Neural progenitor cell (in vitro differentiated cells): ENCODE data around the gene TRPC4. TPM values are rescaled to one million over a fixed set of nuclear protein-coding genes. Genes with fewer than 3 reads are reported as not detected.

Source experiments
- DNase-seq: peaks from one replicate; pipeline ENCODE4 v3.0.0-alpha.2; 2016; ENCODE audit warnings: low spot score
- H2AFZ ChIP-seq: fragments of 200-600 bp; sonication (generic); replicated peaks from 2 replicates; pipeline ENCODE4 v1.6.1; 2016; ENCODE audit warnings: antibody characterized with exemption
- H3F3A ChIP-seq: fragments of 200-600 bp; sonication (generic); 2 replicates; pipeline ENCODE4 v1.6.1; 2016; ENCODE audit warnings: antibody characterized with exemption, low read depth
- H3K27ac ChIP-seq: fragments of 200-600 bp; sonication (generic); 2 replicates; pipeline ENCODE4 v1.5.1; 2016; ENCODE audit warnings: mild to moderate bottlenecking
- H3K27me3 ChIP-seq: fragments of 200-600 bp; sonication (generic); 2 replicates; pipeline ENCODE4 v1.6.1; 2016; ENCODE audit warnings: mild to moderate bottlenecking, moderate library complexity
- H3K36me3 ChIP-seq: fragments of 200-600 bp; sonication (generic); 2 replicates; pipeline ENCODE4 v1.5.1; 2016
- H3K4me1 ChIP-seq: fragments of 200-600 bp; sonication (generic); 2 replicates; pipeline ENCODE4 v1.6.1; 2016; ENCODE audit warnings: mixed run types
- H3K4me2 ChIP-seq: fragments of 200-600 bp; sonication (generic); 2 replicates; pipeline ENCODE4 v1.6.1; 2016
- H3K4me3 ChIP-seq: fragments of 200-600 bp; sonication (generic); 2 replicates; pipeline ENCODE4 v1.5.1; 2016
- H3K79me2 ChIP-seq: fragments of 200-600 bp; sonication (generic); 2 replicates; pipeline ENCODE4 v1.6.1; 2016; ENCODE audit warnings: low read depth
- H3K9ac ChIP-seq: fragments of 200-600 bp; sonication (generic); 2 replicates; pipeline ENCODE4 v1.6.1; 2016
- H3K9me3 ChIP-seq: fragments of 200-600 bp; sonication (generic); 2 replicates; pipeline ENCODE4 v1.5.1; 2016; ENCODE audit warnings: low read depth
- H4K20me1 ChIP-seq: fragments of 200-600 bp; sonication (generic); 2 replicates; pipeline ENCODE4 v1.6.1; 2016; ENCODE audit warnings: low read depth
- H3K27ac Mint-ChIP-seq: 3 replicates; pipeline ENCODE4 v1.8.0; 2021; ENCODE audit warnings: mixed read lengths
- H3K27me3 Mint-ChIP-seq: 2 replicates; pipeline ENCODE4 v1.8.0; 2022; ENCODE audit warnings: low read depth, mild to moderate bottlenecking, inconsistent platforms, moderate library complexity, mixed read lengths; ENCODE audit not compliant: insufficient read depth
- H3K36me3 Mint-ChIP-seq: 3 replicates; pipeline ENCODE4 v1.8.0; 2021; ENCODE audit warnings: mixed read lengths
- H3K4me1 Mint-ChIP-seq: 3 replicates; pipeline ENCODE4 v1.8.0; 2021; ENCODE audit warnings: mixed read lengths
- H3K4me3 Mint-ChIP-seq: 3 replicates; pipeline ENCODE4 v1.8.0; 2021; ENCODE audit warnings: mild to moderate bottlenecking, moderate library complexity, mixed read lengths
- H3K9me3 Mint-ChIP-seq: 3 replicates; pipeline ENCODE4 v1.8.0; 2020; ENCODE audit warnings: mixed read lengths
- EZH2 ChIP-seq: fragments of 200-600 bp; sonication (generic); IDR thresholded peaks from 2 replicates; pipeline ENCODE4 v1.6.1; 2017; ENCODE audit warnings: antibody characterized with exemption, mild to moderate bottlenecking, moderate library complexity
- EZH2phosphoT487 ChIP-seq: fragments of 200-600 bp; sonication (generic); IDR thresholded peaks from 2 replicates; pipeline ENCODE4 v1.6.1; 2017; ENCODE audit warnings: antibody characterized with exemption
- total RNA-seq: library from RNA; depleted of rRNA; stranded (reverse); fragments of >200 nt; gene quantifications from 2 replicates; pipeline ENCODE4 v1.2.3, GENCODE V29; 2015; ENCODE audit warnings: low replicate concordance
- TF ChIP-seq, protein P1 (sequence below): fragments of 200-600 bp; sonication (generic); IDR thresholded peaks from 2 replicates; pipeline ENCODE4 v1.5.1; 2017; ENCODE audit warnings: antibody characterized with exemption, mild to moderate bottlenecking

TRPC4 gene
- total RNA-seq, 1 donor from 2014 or later: 21.1 TPM

DNA sequence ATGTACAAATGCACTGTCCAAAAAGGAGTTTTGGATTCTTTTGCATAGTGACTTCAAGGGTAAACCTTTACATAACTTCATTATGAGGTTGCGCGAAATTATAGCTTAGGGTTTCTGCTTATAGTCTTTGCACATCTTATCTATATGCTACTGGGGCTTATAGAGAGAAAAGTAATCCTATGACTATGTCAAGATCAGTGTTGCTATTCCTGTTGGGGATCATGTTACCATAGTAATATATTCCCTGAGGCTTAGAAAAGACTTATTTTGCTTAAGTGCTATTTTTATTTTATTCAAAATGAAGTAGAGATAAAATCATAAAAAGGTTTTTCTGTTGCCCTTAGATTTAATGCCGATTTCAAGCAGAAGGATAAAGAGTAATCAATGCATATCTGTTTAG is 256.3 kb downstream of the TRPC4 start:
- H3K79me2 ChIP-seq: no peaks in the 10 kb centered on the region
- no peak overlapping the region for H3K27ac ChIP-seq
- no peaks in the 10 kb centered on the region for H4K20me1 ChIP-seq
- Mint-ChIP-seq H3K36me3 (no peaks in the 10 kb centered on the region), H3K27me3 (no peaks in the 10 kb centered on the region), H3K27ac (no peak overlapping the region), H3K9me3 (no peaks in the 10 kb centered on the region), H3K4me3 (no peak overlapping the region), H3K4me1 (peaks cover 12% of the 10 kb centered on the region)
- H3K4me2 ChIP-seq: no peak overlapping the region
- no peak overlapping the region for H3K9ac ChIP-seq
- no peaks in the 10 kb centered on the region for H3K36me3 ChIP-seq
- no peaks in the 10 kb centered on the region for H3K27me3 ChIP-seq
- no peak overlapping the region for H2AFZ ChIP-seq
- H3K4me3 ChIP-seq: no peak overlapping the region
- H3K4me1 ChIP-seq: no peaks in the 10 kb centered on the region
- H3K9me3 ChIP-seq: no peaks in the 10 kb centered on the region
- no peaks in the 10 kb centered on the region for H3F3A ChIP-seq
- TF ChIP-seq EZH2phosphoT487: no peak
- TF ChIP-seq, protein P1, sequence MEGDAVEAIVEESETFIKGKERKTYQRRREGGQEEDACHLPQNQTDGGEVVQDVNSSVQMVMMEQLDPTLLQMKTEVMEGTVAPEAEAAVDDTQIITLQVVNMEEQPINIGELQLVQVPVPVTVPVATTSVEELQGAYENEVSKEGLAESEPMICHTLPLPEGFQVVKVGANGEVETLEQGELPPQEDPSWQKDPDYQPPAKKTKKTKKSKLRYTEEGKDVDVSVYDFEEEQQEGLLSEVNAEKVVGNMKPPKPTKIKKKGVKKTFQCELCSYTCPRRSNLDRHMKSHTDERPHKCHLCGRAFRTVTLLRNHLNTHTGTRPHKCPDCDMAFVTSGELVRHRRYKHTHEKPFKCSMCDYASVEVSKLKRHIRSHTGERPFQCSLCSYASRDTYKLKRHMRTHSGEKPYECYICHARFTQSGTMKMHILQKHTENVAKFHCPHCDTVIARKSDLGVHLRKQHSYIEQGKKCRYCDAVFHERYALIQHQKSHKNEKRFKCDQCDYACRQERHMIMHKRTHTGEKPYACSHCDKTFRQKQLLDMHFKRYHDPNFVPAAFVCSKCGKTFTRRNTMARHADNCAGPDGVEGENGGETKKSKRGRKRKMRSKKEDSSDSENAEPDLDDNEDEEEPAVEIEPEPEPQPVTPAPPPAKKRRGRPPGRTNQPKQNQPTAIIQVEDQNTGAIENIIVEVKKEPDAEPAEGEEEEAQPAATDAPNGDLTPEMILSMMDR: no peak
- no peak for TF ChIP-seq EZH2
- no peak for DNase-seq

DNA sequence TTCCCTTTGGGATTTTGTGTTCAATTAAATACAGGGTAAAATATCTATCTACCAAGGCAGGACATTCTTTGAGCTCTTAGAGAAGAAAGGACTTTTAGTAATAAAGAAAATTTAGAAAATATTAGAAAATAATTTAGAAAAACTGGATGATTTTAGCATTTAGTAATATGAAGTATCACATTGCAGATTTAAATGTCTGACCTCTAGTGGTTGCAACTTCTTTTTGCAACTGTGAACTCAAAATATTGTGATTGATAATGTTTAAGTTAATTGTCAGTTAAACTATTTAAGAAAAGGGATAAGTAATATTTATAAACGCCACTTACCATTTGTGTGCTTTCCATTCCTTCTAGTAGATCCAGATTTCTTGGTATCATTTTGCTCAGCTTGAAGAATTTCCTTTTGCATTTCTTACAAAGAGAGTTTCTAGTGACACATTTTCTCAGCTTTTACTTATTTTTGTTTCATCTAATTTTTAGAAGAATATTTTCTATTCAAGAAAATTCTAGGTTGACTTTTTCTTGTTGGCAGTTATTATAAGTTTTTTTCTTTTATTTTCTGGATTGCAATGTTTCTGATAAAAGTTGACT is 260.7 kb downstream of the TRPC4 start:
- H3K9me3 ChIP-seq: no peaks in the 10 kb centered on the region
- Mint-ChIP-seq H3K27me3 (no peaks in the 10 kb centered on the region), H3K36me3 (no peaks in the 10 kb centered on the region), H3K4me1 (no peaks in the 10 kb centered on the region), H3K4me3 (no peak overlapping the region), H3K27ac (no peak overlapping the region), H3K9me3 (peaks cover 7% of the 10 kb centered on the region)
- no peak overlapping the region for H2AFZ ChIP-seq
- no peaks in the 10 kb centered on the region for H3K4me1 ChIP-seq
- H3F3A ChIP-seq: no peaks in the 10 kb centered on the region
- no peak for DNase-seq
- H4K20me1 ChIP-seq: no peaks in the 10 kb centered on the region
- no peak overlapping the region for H3K9ac ChIP-seq
- H3K27me3 ChIP-seq: no peaks in the 10 kb centered on the region
- TF ChIP-seq EZH2: no peak
- TF ChIP-seq, protein P1: peak; percentile 46
- H3K4me3 ChIP-seq: no peak overlapping the region
- H3K27ac ChIP-seq: no peak overlapping the region
- H3K79me2 ChIP-seq: no peaks in the 10 kb centered on the region
- no peak overlapping the region for H3K4me2 ChIP-seq
- H3K36me3 ChIP-seq: no peaks in the 10 kb centered on the region

DNA sequence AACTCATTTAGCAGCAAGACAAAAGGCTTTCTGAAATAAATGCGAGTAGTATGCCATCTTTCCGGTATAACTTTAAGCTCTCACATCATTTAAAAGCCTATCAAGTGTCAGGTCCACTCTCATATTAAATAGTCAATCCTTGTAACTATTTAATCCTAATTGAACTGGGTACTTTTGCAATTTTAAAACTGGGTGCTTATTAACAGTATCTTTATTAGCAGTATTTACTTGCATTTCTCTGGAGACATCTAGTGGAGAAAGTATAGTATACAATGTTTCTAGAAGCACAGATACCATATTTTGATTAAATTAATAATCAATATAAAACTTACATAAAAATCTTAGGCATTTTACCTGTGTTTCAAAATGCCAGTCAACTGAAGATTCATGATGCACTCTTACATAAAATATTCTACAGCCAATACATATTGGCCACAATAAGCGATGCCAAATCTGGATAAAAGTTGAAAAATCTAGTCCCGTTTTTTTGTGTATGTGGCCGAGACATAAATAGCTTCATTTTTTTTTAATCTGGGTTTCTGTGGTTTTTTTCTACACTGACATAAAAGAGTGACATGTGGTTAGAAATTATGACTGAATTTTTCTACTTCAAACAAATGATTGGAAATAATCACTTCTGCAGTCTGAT is 266.7 kb downstream of the TRPC4 start:
- TF ChIP-seq, protein P1: peak; percentile 66
- TF ChIP-seq EZH2phosphoT487 (no peak), EZH2 (no peak)
- H3K4me1 Mint-ChIP-seq: peaks cover 5% of the 10 kb centered on the region

More for the DNA sequence above, 266.7 kb downstream of the TRPC4 start:
- Histone ChIP-seq H3K4me2 (no peak overlapping the region), H3K27me3 (no peaks in the 10 kb centered on the region), H3K79me2 (no peaks in the 10 kb centered on the region), H3K9me3 (no peaks in the 10 kb centered on the region), H3F3A (no peaks in the 10 kb centered on the region), H2AFZ (peak overlapping the region; percentile 13), H3K4me1 (no peaks in the 10 kb centered on the region), H3K27ac (no peak overlapping the region), H4K20me1 (no peaks in the 10 kb centered on the region), H3K36me3 (no peaks in the 10 kb centered on the region), H3K9ac (no peak overlapping the region), H3K4me3 (no peak overlapping the region)
- H3K4me3 Mint-ChIP-seq: no peak overlapping the region
- no peak for DNase-seq
- H3K36me3 Mint-ChIP-seq: no peaks in the 10 kb centered on the region
- peaks cover 7% of the 10 kb centered on the region for H3K9me3 Mint-ChIP-seq
- H3K27ac Mint-ChIP-seq: no peak overlapping the region
- H3K27me3 Mint-ChIP-seq: no peaks in the 10 kb centered on the region
